GM12874 (cell line): ENCODE data around the gene PDE4D.

Source experiments
- TF ChIP-seq, protein P1 (sequence below): IDR thresholded peaks from 2 replicates; pipeline ENCODE4 v1.5.1; 2011; ENCODE audit warnings: low read depth, mild to moderate bottlenecking, control low read depth, low read length, moderate library complexity; ENCODE audit not compliant: insufficient read depth

PDE4D gene

DNA sequence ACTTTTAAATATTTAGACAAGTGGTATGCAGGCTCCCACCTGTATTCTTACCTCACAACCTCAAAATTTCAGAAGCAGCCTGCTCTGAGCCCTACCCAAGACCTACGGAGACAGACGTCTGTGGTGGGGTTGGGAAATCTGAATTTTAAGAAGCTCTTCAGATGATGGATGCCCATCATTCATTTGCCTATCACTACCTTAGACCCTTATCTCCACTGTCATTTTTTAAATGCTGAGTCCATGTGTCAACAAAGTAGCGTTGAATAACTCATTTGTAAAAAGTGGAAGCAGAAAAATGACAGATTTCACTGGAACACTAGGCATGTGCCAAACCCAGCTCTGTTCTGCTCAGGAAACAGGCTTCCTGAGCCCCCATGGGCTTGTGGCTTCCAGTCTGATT lies 85.7 kb downstream of the PDE4D start:
- TF ChIP-seq, protein P1, sequence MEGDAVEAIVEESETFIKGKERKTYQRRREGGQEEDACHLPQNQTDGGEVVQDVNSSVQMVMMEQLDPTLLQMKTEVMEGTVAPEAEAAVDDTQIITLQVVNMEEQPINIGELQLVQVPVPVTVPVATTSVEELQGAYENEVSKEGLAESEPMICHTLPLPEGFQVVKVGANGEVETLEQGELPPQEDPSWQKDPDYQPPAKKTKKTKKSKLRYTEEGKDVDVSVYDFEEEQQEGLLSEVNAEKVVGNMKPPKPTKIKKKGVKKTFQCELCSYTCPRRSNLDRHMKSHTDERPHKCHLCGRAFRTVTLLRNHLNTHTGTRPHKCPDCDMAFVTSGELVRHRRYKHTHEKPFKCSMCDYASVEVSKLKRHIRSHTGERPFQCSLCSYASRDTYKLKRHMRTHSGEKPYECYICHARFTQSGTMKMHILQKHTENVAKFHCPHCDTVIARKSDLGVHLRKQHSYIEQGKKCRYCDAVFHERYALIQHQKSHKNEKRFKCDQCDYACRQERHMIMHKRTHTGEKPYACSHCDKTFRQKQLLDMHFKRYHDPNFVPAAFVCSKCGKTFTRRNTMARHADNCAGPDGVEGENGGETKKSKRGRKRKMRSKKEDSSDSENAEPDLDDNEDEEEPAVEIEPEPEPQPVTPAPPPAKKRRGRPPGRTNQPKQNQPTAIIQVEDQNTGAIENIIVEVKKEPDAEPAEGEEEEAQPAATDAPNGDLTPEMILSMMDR = no peak

DNA sequence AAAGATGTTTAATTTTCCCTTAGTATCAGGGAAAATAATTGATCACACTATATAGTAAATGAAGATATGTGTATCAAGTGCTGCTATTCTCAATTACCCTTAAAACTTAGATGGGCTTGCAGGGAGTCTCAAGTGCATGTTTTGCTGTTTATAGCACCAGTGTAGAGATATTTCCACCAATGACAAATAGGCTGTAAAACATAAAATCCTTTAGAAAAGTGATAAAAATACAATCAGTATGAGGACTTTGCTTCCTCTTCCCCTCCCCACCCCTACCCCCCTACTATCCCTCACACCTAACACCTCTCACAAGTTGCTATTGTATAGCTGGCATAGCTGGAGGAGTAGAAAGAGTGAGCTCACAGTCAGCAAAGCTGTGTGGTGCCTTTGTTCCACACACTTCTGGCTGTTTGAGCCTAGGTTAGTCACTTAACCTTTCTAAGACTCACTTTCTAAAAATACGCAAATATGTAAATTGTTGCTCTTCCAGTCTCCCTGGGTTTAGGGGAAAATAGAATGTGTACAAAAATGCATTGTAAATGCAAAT lies 93.1 kb downstream of the PDE4D start:
- TF ChIP-seq, protein P1 = no peak

DNA sequence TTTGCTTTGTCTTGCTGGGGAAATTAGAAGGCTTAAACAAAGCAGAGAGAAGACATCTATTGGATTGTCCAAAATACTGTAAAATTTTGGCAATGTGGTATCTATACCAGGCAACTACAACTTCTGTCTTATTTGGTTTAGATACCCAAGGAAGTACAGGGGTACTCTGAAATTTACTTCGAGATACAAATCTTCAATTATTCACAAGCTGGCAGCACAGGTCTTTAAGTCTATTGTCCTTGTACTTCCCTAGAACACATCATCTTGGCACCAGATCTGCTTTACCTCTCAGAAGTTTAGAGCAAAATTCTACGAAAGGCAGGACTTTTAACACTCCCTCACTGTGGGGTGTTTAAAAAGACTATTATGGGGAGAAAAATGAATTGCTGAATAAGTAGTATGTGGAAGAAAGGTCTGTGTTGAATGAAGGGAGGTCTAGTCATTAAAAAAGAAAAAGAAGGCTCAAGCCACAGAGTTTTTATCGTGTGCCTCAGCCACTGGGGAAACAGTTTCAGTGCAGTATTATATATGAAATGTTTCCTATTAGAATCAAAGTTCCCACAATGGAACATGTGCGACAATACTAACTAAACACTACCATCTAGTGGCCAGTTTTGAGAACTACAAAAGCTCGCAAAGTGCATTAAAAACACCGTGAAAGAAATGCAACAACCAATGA lies 93.7 kb downstream of the PDE4D start:
- TF ChIP-seq, protein P1 = peak; percentile 45; the same call in 1 of the 2 replicates

DNA sequence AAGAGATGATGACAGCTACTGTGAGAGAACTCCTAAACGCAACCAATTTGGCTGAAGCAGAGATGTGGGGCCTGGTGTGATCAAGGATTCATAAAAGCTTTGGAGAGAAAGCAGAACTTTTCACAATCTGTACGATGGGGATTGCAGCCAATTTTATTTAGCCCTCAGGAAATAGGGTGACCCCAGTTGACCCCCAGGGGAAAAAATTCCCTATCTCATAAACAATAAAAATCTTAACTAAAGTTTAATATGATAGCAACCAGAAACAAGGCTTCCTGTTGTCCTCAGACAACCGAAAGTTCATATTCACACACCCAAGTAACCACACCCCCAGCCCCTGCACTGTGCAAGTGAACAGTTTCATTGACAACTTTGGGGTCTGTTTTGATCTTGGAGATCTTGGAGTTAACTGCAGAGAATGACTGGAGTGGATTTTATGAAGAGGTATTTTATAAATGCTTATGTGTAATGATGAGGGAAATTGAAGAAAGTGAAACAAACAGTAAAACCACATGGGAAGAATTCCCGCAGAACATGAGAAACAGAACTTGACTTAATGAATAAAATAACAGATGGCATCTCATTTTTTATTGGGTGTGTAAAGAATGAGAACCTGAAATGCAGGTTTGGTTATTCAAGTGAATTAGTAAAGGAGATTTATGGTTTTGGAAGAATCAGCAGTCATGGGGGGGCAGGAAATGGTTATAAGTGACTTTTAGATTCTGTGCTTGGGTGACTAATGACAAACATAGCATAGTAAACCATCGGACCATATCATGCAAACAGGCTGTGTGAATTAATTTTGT lies 94.5 kb downstream of the PDE4D start:
- TF ChIP-seq, protein P1 = no peak

DNA sequence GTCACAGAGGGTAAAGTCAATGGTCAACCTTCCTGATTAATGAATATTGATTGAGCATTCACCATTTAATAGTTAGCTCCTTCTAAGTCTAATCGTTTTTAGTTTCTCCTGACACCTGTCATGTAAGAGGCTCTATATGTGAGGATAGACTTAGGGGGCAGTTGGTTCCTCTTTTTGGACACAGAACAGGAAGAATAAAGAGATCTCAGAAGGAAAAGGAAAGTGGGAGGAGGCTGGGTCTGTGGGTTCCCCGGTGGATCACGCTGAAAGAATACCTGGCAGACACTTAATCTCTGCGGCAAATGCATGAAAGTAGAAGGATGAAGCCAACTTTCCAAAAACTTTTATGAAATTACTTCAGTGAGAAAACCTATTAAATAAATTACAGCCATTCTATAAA lies 98.4 kb downstream of the PDE4D start:
- TF ChIP-seq, protein P1 = no peak

DNA sequence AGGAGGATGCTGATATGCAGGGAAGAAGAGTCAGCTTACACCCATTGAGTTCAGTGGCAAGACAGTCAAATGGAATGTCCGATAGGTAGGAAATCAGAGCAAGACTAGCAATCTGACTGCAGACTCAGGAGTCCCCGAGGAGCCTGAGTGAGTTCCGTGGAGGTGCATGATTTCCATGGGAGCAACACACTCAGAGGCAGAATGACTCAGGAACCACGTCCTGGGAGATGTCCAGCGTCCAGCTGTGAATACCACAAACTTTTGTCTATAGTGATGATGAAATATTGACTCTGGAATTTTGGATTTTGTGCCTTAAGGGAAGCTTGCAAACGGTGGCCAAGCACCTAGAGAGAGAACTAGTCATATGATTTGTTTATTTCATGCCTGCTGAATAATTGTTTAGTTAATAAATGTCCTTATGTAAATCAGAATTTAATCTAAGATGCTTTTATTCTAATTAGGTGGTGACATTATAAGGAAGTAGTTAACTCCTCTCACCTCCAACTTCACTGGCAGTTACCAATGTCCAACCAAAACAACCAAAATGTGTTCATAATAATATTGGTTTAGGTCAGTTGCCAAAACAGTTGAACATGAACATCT lies 100.4 kb downstream of the PDE4D start:
- TF ChIP-seq, protein P1 = no peak

DNA sequence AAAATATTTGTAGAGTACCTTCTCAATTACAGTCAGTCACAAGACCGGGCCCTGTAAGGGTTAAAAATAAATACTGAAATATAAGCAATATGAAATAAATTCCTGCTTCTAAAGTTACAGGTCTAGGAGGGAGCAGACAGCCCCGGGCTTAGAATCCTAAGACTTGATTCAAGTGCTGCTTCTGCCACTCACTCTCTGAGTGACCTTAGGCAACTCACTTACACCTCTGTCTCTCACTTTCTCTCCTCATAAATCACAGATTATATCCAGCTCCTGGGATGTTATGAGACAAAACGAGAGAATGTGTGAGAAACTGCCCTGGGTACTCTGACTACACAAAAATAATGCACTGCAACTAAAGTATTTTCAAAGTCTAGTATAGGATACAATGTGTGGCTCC lies 101.9 kb downstream of the PDE4D start:
- TF ChIP-seq, protein P1 = no peak
